Neuronal stem cell (in vitro differentiated cells): ENCODE results near the gene PGLYRP1. TPM values are rescaled to one million over a fixed set of nuclear protein-coding genes. Genes with fewer than 3 reads are reported as not detected.

Experiments used
- DNase-seq: peaks from one replicate; pipeline ENCODE4 v3.0.0-alpha.2; 2013; ENCODE audit warnings: low spot score
- H2AFZ ChIP-seq: one replicate; pipeline ENCODE4 v1.6.1; 2013; ENCODE audit warnings: mild to moderate bottlenecking, low read length, inconsistent platforms
- H2AK5ac ChIP-seq: 2 replicates; pipeline ENCODE4 v1.6.1; 2013; ENCODE audit warnings: low read depth, mild to moderate bottlenecking, inconsistent platforms, low read length, moderate library complexity, mixed read lengths
- H2BK120ac ChIP-seq: 2 replicates; pipeline ENCODE4 v1.6.1; 2013; ENCODE audit warnings: low read depth, mild to moderate bottlenecking, inconsistent platforms, low read length, moderate library complexity, mixed read lengths
- H2BK12ac ChIP-seq: one replicate; pipeline ENCODE4 v1.6.1; 2013; ENCODE audit warnings: low read length, inconsistent platforms
- H2BK15ac ChIP-seq: 2 replicates; pipeline ENCODE4 v1.6.1; 2013; ENCODE audit warnings: mild to moderate bottlenecking, low read length, inconsistent platforms, mixed read lengths
- H2BK5ac ChIP-seq: one replicate; pipeline ENCODE4 v1.6.1; 2013; ENCODE audit warnings: inconsistent platforms, mild to moderate bottlenecking, low read length, moderate library complexity
- H3K14ac ChIP-seq: one replicate; pipeline ENCODE4 v1.6.1; 2013; ENCODE audit warnings: low read length, inconsistent platforms
- H3K18ac ChIP-seq: 2 replicates; pipeline ENCODE4 v1.6.1; 2013; ENCODE audit warnings: low read length, inconsistent platforms
- H3K23ac ChIP-seq: 2 replicates; pipeline ENCODE4 v1.6.1; 2013; ENCODE audit warnings: low read depth, mild to moderate bottlenecking, mixed read lengths, low read length, inconsistent platforms; ENCODE audit not compliant: poor library complexity
- H3K27ac ChIP-seq: replicated peaks from 3 replicates; pipeline ENCODE4 v1.5.1; 2013; ENCODE audit warnings: low read length, inconsistent platforms
- H3K27me3 ChIP-seq, 3 experiments: 2 replicates each; pipeline ENCODE4 v1.6.1; 2013; ENCODE audit warnings: low read length in 3 of 3, mild to moderate bottlenecking in 2 of 3, inconsistent platforms in 1 of 3, low read depth in 1 of 3, mixed read lengths in 1 of 3, moderate library complexity in 1 of 3; ENCODE audit not compliant: control insufficient read depth in 3 of 3, insufficient read depth in 3 of 3
- H3K36me3 ChIP-seq, 2 donors: replicated peaks in 1 of 2; 2 replicates each; pipeline ENCODE4 v1.6.1; 2013; ENCODE audit warnings: low read length in 2 of 2; ENCODE audit not compliant: control insufficient read depth in 2 of 2, insufficient read depth in 2 of 2
- H3K4ac ChIP-seq: 2 replicates; pipeline ENCODE4 v1.6.1; 2013; ENCODE audit warnings: inconsistent platforms, mild to moderate bottlenecking, low read length, moderate library complexity
- H3K4me1 ChIP-seq, 2 donors: 1 replicate in 1 of 2; 2 replicates in 1 of 2; pipeline ENCODE4 v1.6.1; 2013; ENCODE audit warnings: low read length in 2 of 2, low read depth in 1 of 2; ENCODE audit not compliant: control insufficient read depth in 2 of 2, insufficient read depth in 1 of 2
- H3K4me2 ChIP-seq: one replicate; pipeline ENCODE4 v1.6.1; 2013; ENCODE audit warnings: mild to moderate bottlenecking, low read length, inconsistent platforms; ENCODE audit not compliant: insufficient read depth, poor library complexity, severe bottlenecking
- H3K4me3 ChIP-seq, 2 donors: 2 replicates each; pipeline ENCODE4 v1.5.1; 2013; ENCODE audit warnings: low read length in 2 of 2, mild to moderate bottlenecking in 2 of 2, inconsistent platforms in 1 of 2, moderate library complexity in 1 of 2
- H3K79me1 ChIP-seq: one replicate; pipeline ENCODE4 v1.6.1; 2013; ENCODE audit warnings: low read depth, mild to moderate bottlenecking, inconsistent platforms, low read length, moderate library complexity
- H3K9ac ChIP-seq: one replicate; pipeline ENCODE4 v1.6.1; 2013; ENCODE audit warnings: mild to moderate bottlenecking, low read depth, low read length, inconsistent platforms; ENCODE audit not compliant: poor library complexity
- H3K9me3 ChIP-seq, 2 donors: replicated peaks in 1 of 2; 2 replicates each; pipeline versions ENCODE3 to v1.6.1; 2013; ENCODE audit warnings: low read length in 2 of 2, mild to moderate bottlenecking in 2 of 2, inconsistent platforms in 1 of 2, low read depth in 1 of 2, mixed read lengths in 1 of 2, moderate library complexity in 1 of 2; ENCODE audit not compliant: control insufficient read depth in 2 of 2, insufficient read depth in 1 of 2
- H4K8ac ChIP-seq: one replicate; pipeline ENCODE4 v1.6.1; 2013; ENCODE audit warnings: low read depth, mild to moderate bottlenecking, inconsistent platforms, low read length, moderate library complexity
- H4K91ac ChIP-seq: one replicate; pipeline ENCODE4 v1.6.1; 2013; ENCODE audit warnings: low read length, low read depth, mild to moderate bottlenecking, inconsistent platforms; ENCODE audit not compliant: poor library complexity
- WGBS, 2 donors: extraction: QIAGEN DNeasy Blood & Tissue Kit; methylation state at CpG; one replicate each; pipeline ENCODE4 v1.1.7; 2013; ENCODE audit warnings: missing lambda C conversion rate in 2 of 2, mixed read lengths in 1 of 2; ENCODE audit not compliant: insufficient read length in 2 of 2, insufficient replicate concordance in 1 of 2; ENCODE audit errors: extremely low coverage in 2 of 2; 5-methylcytosine and 5-hydroxymethylcytosine counted together
- polyA plus RNA-seq, 2 experiments: library from polyadenylated mRNA; stranded (reverse); fragments of 200-250 nt; gene quantifications; one replicate each; pipeline ENCODE4 v1.2.3, GENCODE V29; 2013

The PGLYRP1 gene, protein sequence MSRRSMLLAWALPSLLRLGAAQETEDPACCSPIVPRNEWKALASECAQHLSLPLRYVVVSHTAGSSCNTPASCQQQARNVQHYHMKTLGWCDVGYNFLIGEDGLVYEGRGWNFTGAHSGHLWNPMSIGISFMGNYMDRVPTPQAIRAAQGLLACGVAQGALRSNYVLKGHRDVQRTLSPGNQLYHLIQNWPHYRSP
- polyA plus RNA-seq (2013, experiment 1 of 2): not detected
- polyA plus RNA-seq (2013, experiment 2 of 2): 0.06 TPM

DNA sequence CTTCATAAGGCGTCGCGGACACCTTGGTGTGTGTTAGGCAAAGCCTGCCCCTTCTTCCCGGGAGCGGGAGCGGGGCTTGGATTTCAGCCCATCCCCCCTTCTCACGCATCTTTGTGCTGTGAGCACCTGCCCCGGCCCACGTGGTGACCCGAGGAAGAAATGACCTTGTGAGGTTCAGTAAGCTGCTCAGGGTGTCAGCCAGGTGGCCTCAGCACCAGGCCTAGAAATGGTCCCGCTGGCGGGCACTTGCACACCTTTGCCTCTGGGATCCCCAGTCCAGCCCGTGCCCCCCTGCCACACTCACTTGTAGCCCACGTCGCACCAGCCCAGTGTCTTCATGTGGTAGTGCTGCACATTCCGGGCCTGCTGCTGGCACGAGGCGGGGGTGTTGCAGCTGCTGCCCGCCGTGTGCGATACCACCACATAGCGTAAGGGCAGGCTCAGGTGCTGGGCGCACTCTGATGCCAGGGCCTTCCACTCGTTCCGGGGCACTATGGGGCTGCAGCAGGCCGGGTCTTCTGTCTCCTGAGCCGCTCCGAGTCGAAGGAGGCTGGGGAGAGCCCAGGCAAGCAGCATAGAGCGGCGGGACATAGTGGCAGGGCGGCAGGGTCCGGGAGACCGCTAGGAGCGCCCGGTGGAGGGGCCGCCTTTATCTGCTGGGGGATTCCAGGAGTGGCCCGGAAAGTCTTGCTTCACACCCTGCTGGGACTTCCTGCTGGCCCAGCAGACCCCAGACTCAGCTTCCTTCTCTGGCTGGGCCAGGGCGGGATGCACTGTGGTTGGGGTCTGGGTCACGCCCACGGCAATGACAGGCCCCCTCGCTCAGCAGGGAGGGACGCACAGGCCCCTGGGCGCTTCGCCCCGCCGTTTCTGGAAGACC is at the start of gene PGLYRP1:
TSS of gene PGLYRP1 (minus strand) at position 623 of the 880 bp plus-strand sequence. CDS start at position 591, 32 bp downstream.
- no peaks in the 10 kb centered on the region for H3K27me3 ChIP-seq
- peaks cover 0 to 5% of the 10 kb centered on the region in 2 donors for H3K9me3 ChIP-seq
- H2BK15ac ChIP-seq: no peak within 1 kb of the TSS
- H2AFZ ChIP-seq: no peak within 1 kb of the TSS
- peak within 1 kb of the TSS; percentile 15 for H2AK5ac ChIP-seq
- H4K91ac ChIP-seq: peak within 1 kb of the TSS; percentile 5
- no peak for DNase-seq
- H3K36me3 ChIP-seq: peaks cover 8 to 16% of the 10 kb centered on the region in 2 donors
- peak within 1 kb of the TSS; percentile 65 for H3K23ac ChIP-seq
- no CpG with 5 or more reads among the region's 47 CpGs for WGBS, 2 donors
- H2BK5ac ChIP-seq: peak within 1 kb of the TSS; percentile 3
- peak within 1 kb of the TSS; percentile 41 for H2BK12ac ChIP-seq
- peak within 1 kb of the TSS; percentile 84 for H3K4ac ChIP-seq
- H3K4me2 ChIP-seq: no peak within 1 kb of the TSS
- peak within 1 kb of the TSS; percentile 43 for H4K8ac ChIP-seq
- no peak within 1 kb of the TSS for H3K4me3 ChIP-seq
- no peak within 1 kb of the TSS for H3K14ac ChIP-seq
- peaks cover 2% of the 10 kb centered on the region for H3K79me1 ChIP-seq
- peak within 1 kb of the TSS; percentile 95 for H3K18ac ChIP-seq
- H3K4me1 ChIP-seq: peaks cover 0 to 5% of the 10 kb centered on the region in 2 donors
- no peak within 1 kb of the TSS for H2BK120ac ChIP-seq
- H3K27ac ChIP-seq: no peak within 1 kb of the TSS
- no peak within 1 kb of the TSS for H3K9ac ChIP-seq

DNA sequence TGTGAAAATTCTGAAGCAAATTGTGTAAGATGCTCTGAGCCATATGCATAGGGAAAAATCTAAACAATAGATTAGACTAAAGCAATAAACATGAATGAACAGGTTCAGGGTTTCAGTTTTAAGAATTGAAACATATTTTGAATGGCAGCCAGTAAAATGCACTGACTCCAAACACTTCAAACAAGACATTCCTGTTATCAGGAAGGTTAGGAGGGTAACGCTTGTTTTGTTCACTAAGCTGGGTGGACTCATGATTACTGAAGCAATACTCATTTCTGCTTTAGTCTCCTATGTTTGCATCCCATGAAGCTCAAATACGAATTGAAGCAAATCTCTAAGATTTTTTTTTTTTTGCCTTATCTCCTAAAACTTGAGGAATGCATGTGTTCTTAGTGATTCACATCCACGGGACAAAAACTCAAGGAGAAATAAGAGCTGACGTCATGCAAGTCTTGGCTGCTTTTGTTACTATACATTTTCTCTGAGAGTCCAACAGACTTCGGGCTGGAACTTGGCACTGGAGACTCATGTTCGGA is 47.0 kb upstream of the PGLYRP1 start:
- no peak overlapping the region for H4K91ac ChIP-seq
- H3K27me3 ChIP-seq: peaks cover 0 to 52% (median 0%) of the 10 kb centered on the region in 3 experiments

DNA sequence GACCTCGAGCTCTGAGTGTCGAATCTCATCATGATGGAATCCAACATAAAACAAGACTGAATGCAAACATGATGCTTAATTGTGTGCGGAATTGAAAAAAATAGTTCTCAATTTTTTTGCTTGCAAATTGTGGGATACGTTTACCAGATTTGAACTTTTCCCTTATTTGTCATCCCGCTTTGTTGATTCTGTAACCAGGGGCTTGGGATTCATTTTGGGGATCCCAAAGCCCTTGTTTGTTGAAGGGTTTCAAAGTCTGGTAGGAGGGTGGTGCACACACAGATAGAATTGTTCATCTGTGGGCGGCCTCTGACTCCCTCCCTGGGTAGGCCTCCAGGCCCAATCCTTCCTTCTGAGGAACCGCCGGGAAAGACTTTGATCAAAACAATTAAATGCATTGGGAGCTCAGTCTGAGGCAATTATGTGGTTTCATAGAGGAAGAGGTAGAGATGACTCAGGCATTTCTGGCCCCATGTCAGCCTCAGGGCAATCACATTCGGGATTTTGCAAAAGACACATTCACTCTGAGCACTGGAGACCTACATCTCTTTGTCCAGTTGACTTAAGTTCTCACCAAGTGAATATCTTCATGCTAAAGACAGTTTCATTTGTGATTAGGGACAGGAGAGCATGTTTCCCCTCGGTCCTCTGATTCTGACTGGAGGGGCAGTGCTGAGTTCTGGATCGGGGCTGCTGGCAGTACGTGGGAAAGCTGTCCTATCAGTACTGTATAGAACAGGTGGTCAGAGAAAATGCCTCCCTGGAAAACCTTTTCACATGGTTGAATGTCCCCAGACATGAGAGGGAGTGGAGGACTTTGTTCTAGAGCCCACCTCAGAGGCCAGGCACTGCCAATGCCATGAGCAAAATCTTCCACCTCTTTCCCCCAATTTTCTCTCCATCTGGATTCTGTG is 45.7 kb upstream of the PGLYRP1 start:
- H2BK15ac ChIP-seq: no peak overlapping the region
- no peak overlapping the region for H4K91ac ChIP-seq
- H3K27ac ChIP-seq: no peak overlapping the region
- H3K9me3 ChIP-seq: no peaks in the 10 kb centered on the region
- no peak overlapping the region for H3K18ac ChIP-seq
- H2BK120ac ChIP-seq: no peak overlapping the region
- H3K4me3 ChIP-seq: no peak overlapping the region
- no peak overlapping the region for H2BK12ac ChIP-seq
- no peaks in the 10 kb centered on the region for H3K36me3 ChIP-seq
- H4K8ac ChIP-seq: no peak overlapping the region
- no peak overlapping the region for H2BK5ac ChIP-seq
- no peak overlapping the region for H3K4ac ChIP-seq
- no peaks in the 10 kb centered on the region for H3K4me1 ChIP-seq
- no peaks in the 10 kb centered on the region for H3K79me1 ChIP-seq
- no peak overlapping the region for H3K4me2 ChIP-seq
- H3K9ac ChIP-seq: no peak overlapping the region
- WGBS, 2 donors: no CpG with 5 or more reads among the region's 12 CpGs
- no peak overlapping the region for H2AFZ ChIP-seq
- H3K23ac ChIP-seq: no peak overlapping the region
- no peak overlapping the region for H2AK5ac ChIP-seq
- H3K27me3 ChIP-seq: peaks cover 0 to 41% (median 0%) of the 10 kb centered on the region in 3 experiments
- DNase-seq: no peak
- H3K14ac ChIP-seq: no peak overlapping the region

More for the DNA sequence above, 47.0 kb upstream of the PGLYRP1 start:
- Histone ChIP-seq H3K4ac (no peak overlapping the region), H2AFZ (no peak overlapping the region), H3K14ac (no peak overlapping the region), H2BK120ac (no peak overlapping the region), H2BK12ac (no peak overlapping the region), H3K4me1 (no peaks in the 10 kb centered on the region), H3K9me3 (no peaks in the 10 kb centered on the region), H3K18ac (no peak overlapping the region), H3K36me3 (no peaks in the 10 kb centered on the region), H2BK15ac (no peak overlapping the region), H2AK5ac (no peak overlapping the region), H3K4me3 (no peak overlapping the region), H4K8ac (no peak overlapping the region), H3K79me1 (no peaks in the 10 kb centered on the region), H3K9ac (no peak overlapping the region), H3K27ac (no peak overlapping the region), H2BK5ac (no peak overlapping the region), H3K23ac (no peak overlapping the region), H3K4me2 (no peak overlapping the region)
- WGBS, 2 donors: no CpG with 5 or more reads among the region's 6 CpGs
- DNase-seq: no peak
